ENCODE data around the gene FMR1.

Gene FMR1

DNA sequence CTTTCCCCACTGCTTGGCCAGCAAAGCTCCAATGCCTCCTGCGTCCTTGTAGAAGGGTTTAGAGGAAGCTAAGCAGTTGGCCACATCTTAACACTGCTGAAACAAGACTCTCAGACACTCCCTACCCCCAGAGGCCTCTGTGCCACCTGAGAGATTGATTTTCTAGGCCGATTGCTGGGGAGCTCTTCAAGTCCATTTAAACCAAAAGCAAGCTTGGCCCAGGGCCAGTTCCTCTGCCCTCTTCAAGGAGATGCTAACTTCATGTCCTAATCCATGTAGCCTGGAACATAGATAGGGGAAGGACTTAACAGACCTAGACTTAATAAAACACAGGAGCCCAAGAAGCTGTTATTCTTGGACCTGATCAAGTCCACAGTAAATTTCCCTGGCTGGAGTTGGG, 42.3 kb downstream of the FMR1 start:
- no peaks in the 10 kb centered on the region for H3K9me2 ChIP-seq (replicated peaks; ENCODE audit: insufficient read depth, low read length)
- TF ChIP-seq, protein P1, sequence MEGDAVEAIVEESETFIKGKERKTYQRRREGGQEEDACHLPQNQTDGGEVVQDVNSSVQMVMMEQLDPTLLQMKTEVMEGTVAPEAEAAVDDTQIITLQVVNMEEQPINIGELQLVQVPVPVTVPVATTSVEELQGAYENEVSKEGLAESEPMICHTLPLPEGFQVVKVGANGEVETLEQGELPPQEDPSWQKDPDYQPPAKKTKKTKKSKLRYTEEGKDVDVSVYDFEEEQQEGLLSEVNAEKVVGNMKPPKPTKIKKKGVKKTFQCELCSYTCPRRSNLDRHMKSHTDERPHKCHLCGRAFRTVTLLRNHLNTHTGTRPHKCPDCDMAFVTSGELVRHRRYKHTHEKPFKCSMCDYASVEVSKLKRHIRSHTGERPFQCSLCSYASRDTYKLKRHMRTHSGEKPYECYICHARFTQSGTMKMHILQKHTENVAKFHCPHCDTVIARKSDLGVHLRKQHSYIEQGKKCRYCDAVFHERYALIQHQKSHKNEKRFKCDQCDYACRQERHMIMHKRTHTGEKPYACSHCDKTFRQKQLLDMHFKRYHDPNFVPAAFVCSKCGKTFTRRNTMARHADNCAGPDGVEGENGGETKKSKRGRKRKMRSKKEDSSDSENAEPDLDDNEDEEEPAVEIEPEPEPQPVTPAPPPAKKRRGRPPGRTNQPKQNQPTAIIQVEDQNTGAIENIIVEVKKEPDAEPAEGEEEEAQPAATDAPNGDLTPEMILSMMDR (IDR thresholded peaks at IDR 0.05; ENCODE audit: insufficient read depth, low read length, poor library complexity, severe bottlenecking): no peak
- TF ChIP-seq EZH2phosphoT487 (conservative IDR thresholded peaks at IDR 0.05; ENCODE audit: low read length): no peak
- H3K9me3 ChIP-seq (ENCODE audit: insufficient read depth, low read length): no peaks in the 10 kb centered on the region
- no peak overlapping the region for H3K4me2 ChIP-seq (ENCODE audit: low read depth, low read length, poor library complexity, severe bottlenecking)
- H3F3A ChIP-seq (ENCODE audit: insufficient read depth): no peaks in the 10 kb centered on the region
- H3K4me3 ChIP-seq (ENCODE audit: insufficient read depth, low read length, poor library complexity, severe bottlenecking): no peak overlapping the region
- H3K27me3 ChIP-seq (ENCODE audit: low read length): no peaks in the 10 kb centered on the region
- no peak overlapping the region for H3K27ac ChIP-seq (ENCODE audit: low read depth, low read length)
- no peaks in the 10 kb centered on the region for H4K20me1 ChIP-seq (ENCODE audit: low read depth, low read length)
- no peaks in the 10 kb centered on the region; the same call in 1 of the 2 replicates for H3K36me3 ChIP-seq (ENCODE audit: low read length)
- H2AFZ ChIP-seq (ENCODE audit: low read depth, low read length, severe bottlenecking): no peak overlapping the region
- H3K9ac ChIP-seq (ENCODE audit: low read length): no peak overlapping the region
- H3K79me2 ChIP-seq (ENCODE audit: insufficient read depth, low read length): no peaks in the 10 kb centered on the region

DNA sequence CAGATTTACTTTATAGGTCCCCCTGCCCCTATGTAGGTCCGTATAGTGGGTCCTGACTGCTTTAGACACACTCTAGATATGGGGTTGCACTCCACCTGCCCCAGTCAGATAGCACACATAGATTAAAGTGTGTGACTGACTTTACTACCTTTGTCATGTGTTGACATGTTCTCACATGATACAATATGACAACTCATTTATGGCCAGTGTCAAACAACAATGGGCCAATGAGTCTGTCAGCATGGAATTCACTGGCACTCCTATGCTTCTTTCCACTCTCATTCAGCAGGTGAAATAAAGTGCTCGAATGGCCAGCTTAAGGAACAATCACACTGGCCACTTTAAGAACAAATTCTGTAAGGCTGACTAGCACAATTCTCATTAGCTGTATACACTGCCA, 45.6 kb downstream of the FMR1 start:
- Histone ChIP-seq H3K4me2 (ENCODE audit: low read depth, low read length, poor library complexity, severe bottlenecking) (no peak overlapping the region), H3F3A (ENCODE audit: insufficient read depth) (no peaks in the 10 kb centered on the region), H3K4me3 (ENCODE audit: insufficient read depth, low read length, poor library complexity, severe bottlenecking) (no peak overlapping the region), H2AFZ (ENCODE audit: low read depth, low read length, severe bottlenecking) (no peak overlapping the region), H3K27ac (ENCODE audit: low read depth, low read length) (no peak overlapping the region), H3K27me3 (ENCODE audit: low read length) (no peaks in the 10 kb centered on the region), H3K9ac (ENCODE audit: low read length) (no peak overlapping the region), H3K9me2 (replicated peaks; ENCODE audit: insufficient read depth, low read length) (no peaks in the 10 kb centered on the region), H4K20me1 (ENCODE audit: low read depth, low read length) (no peaks in the 10 kb centered on the region), H3K79me2 (ENCODE audit: insufficient read depth, low read length) (no peaks in the 10 kb centered on the region), H3K9me3 (ENCODE audit: insufficient read depth, low read length) (no peaks in the 10 kb centered on the region), H3K36me3 (ENCODE audit: low read length) (no peaks in the 10 kb centered on the region)
- TF ChIP-seq EZH2phosphoT487 (conservative IDR thresholded peaks at IDR 0.05; ENCODE audit: low read length): no peak

DNA sequence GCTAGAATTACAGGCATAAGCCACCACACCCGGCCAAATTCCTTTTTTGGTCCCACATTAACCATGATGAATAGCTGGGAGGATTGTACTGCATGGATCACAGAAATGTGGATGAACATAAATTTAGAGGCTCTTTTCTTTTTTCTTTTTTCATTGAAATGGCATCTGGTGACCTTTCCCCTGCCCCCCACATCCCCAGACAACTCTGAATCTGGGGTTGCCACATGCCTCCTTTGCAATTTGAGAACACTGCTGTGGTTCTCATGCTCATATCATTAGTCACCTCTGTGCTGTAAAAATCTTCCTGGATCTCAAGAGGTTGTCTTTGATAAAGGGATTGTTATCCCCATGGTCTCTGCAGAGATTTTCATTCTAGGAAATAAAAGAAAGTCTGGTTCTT, 46.6 kb downstream of the FMR1 start:
- no peaks in the 10 kb centered on the region for H3K9me2 ChIP-seq (replicated peaks; ENCODE audit: insufficient read depth, low read length)
- H2AFZ ChIP-seq (ENCODE audit: low read depth, low read length, severe bottlenecking): no peak overlapping the region
- no peak overlapping the region for H3K4me3 ChIP-seq (ENCODE audit: insufficient read depth, low read length, poor library complexity, severe bottlenecking)
- no peaks in the 10 kb centered on the region for H3K27me3 ChIP-seq (ENCODE audit: low read length)
- no peaks in the 10 kb centered on the region for H4K20me1 ChIP-seq (ENCODE audit: low read depth, low read length)
- no peak overlapping the region for H3K4me2 ChIP-seq (ENCODE audit: low read depth, low read length, poor library complexity, severe bottlenecking)
- no peak overlapping the region for H3K27ac ChIP-seq (ENCODE audit: low read depth, low read length)
- TF ChIP-seq EZH2phosphoT487 (conservative IDR thresholded peaks at IDR 0.05; ENCODE audit: low read length): no peak
- TF ChIP-seq, protein P1 (IDR thresholded peaks at IDR 0.05; ENCODE audit: insufficient read depth, low read length, poor library complexity, severe bottlenecking): no peak
- no peaks in the 10 kb centered on the region for H3K79me2 ChIP-seq (ENCODE audit: insufficient read depth, low read length)
- no peak overlapping the region for H3K9ac ChIP-seq (ENCODE audit: low read length)
- no peaks in the 10 kb centered on the region for H3K36me3 ChIP-seq (ENCODE audit: low read length)
- no peaks in the 10 kb centered on the region for H3K9me3 ChIP-seq (ENCODE audit: insufficient read depth, low read length)
- no peaks in the 10 kb centered on the region for H3F3A ChIP-seq (ENCODE audit: insufficient read depth)

DNA sequence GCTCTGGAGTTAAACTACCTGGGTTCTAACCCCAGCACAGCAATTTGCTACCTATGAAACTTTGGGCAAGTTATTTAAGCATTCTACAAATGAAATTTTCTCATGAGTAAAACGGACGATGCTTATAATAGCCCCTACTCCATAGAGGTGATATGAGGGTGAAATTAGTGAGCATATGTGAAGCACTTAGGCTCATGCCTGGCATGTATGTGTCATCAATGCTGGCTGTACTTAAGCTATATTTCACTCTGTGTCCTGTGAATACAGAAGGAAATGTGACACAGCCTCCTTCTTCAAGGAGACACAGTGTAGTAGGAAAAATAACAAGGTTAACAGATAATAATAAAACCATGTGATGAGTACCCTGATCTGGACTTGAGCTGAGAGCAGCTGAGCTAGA, 49.0 kb downstream of the FMR1 start:
- Histone ChIP-seq H3K27me3 (ENCODE audit: low read length) (no peaks in the 10 kb centered on the region), H3K4me3 (ENCODE audit: insufficient read depth, low read length, poor library complexity, severe bottlenecking) (no peak overlapping the region), H3F3A (ENCODE audit: insufficient read depth) (no peaks in the 10 kb centered on the region), H2AFZ (ENCODE audit: low read depth, low read length, severe bottlenecking) (no peak overlapping the region), H3K4me2 (ENCODE audit: low read depth, low read length, poor library complexity, severe bottlenecking) (no peak overlapping the region), H3K9me3 (ENCODE audit: insufficient read depth, low read length) (no peaks in the 10 kb centered on the region), H4K20me1 (ENCODE audit: low read depth, low read length) (no peaks in the 10 kb centered on the region), H3K79me2 (ENCODE audit: insufficient read depth, low read length) (no peaks in the 10 kb centered on the region), H3K36me3 (ENCODE audit: low read length) (no peaks in the 10 kb centered on the region), H3K27ac (ENCODE audit: low read depth, low read length) (no peak overlapping the region), H3K9ac (ENCODE audit: low read length) (no peak overlapping the region), H3K9me2 (replicated peaks; ENCODE audit: insufficient read depth, low read length) (no peaks in the 10 kb centered on the region)
- TF ChIP-seq, protein P1 (IDR thresholded peaks at IDR 0.05; ENCODE audit: insufficient read depth, low read length, poor library complexity, severe bottlenecking): no peak
- no peak for TF ChIP-seq EZH2phosphoT487 (conservative IDR thresholded peaks at IDR 0.05; ENCODE audit: low read length)

Data from SU-DHL-6 (cell line).